K562 (cell line): ENCODE data around the gene PIP4K2A. TPM values are rescaled to one million over a fixed set of nuclear protein-coding genes. Genes with fewer than 3 reads are reported as not detected.

Experiments
- ATF2 ChIP-seq: sonication (generic); formaldehyde crosslinking; IDR thresholded peaks from 2 replicates; pipeline ENCODE4 v1.8.1; 2022; ENCODE audit warnings: missing genetic modification reagents
- BHLHE40 ChIP-seq: IDR thresholded peaks from 2 replicates; pipeline ENCODE4 v1.6.1; 2011; ENCODE audit warnings: low read length, improper control_type of control experiment
- CEBPB ChIP-seq: fragments of 450-650 bp; IDR thresholded peaks from 2 replicates; pipeline ENCODE4 v1.6.1; 2016; ENCODE audit warnings: missing genetic modification characterization, missing compliant biosample characterization
- COPS2 ChIP-seq: fragments of 450-650 bp; conservative IDR thresholded peaks from 2 replicates; pipeline ENCODE4 v1.6.1; 2016; ENCODE audit warnings: mild to moderate bottlenecking, moderate library complexity
- CTCFL ChIP-seq: IDR thresholded peaks from 2 replicates; pipeline ENCODE4 v1.6.1; 2011; ENCODE audit warnings: borderline replicate concordance, low read depth, mild to moderate bottlenecking, moderate library complexity, low read length; ENCODE audit not compliant: insufficient read depth, poor library complexity, severe bottlenecking
- E4F1 ChIP-seq: fragments of 250-450 bp; sonication (Bioruptor Pico); IDR thresholded peaks from 2 replicates; pipeline ENCODE4 v1.5.0; 2021; ENCODE audit warnings: mild to moderate bottlenecking, borderline replicate concordance
- HLTF ChIP-seq: fragments of 450-650 bp; IDR thresholded peaks from 2 replicates; pipeline ENCODE4 v1.6.1; 2016
- IRF1 ChIP-seq: sonication (generic); formaldehyde crosslinking; IDR thresholded peaks from 2 replicates; pipeline ENCODE4 v1.8.0; 2022; ENCODE audit warnings: missing genetic modification reagents, mild to moderate bottlenecking, borderline replicate concordance
- JUN ChIP-seq, 2 experiments: sonication (generic) in 1 of 2; formaldehyde crosslinking in 1 of 2; IDR thresholded peaks; 2 replicates each; pipeline versions ENCODE4 v1.6.1 to v1.8.0; 2012 to 2022; ENCODE audit warnings: borderline replicate concordance in 2 of 2, mild to moderate bottlenecking in 2 of 2, improper control_type of control experiment in 1 of 2, low read depth in 1 of 2, low read length in 1 of 2, missing genetic modification reagents in 1 of 2
- JUND ChIP-seq, 2 experiments: IDR thresholded peaks; 2 replicates in 1 of 2; 3 replicates in 1 of 2; pipeline ENCODE4 v1.6.1; 2011; ENCODE audit warnings: borderline replicate concordance in 2 of 2, low read depth in 2 of 2, low read length in 2 of 2, improper control_type of control experiment in 1 of 2, missing biosample characterization in 1 of 2, missing genetic modification characterization in 1 of 2, missing genetic modification reagents in 1 of 2
- MCM7 ChIP-seq, 2 experiments: fragments of 450-650 bp; IDR thresholded peaks; 2 replicates each; pipeline ENCODE4 v1.6.1; 2016 to 2018
- NEUROD1 ChIP-seq: fragments of 150-350 bp; IDR thresholded peaks from 2 replicates; pipeline ENCODE4 v1.6.1; 2014; ENCODE audit warnings: borderline replicate concordance, low read length, low read depth; ENCODE audit not compliant: partially characterized antibody
- TAF1 ChIP-seq: IDR thresholded peaks from 2 replicates; pipeline ENCODE4 v1.6.1; 2011; ENCODE audit warnings: mild to moderate bottlenecking, low read length, moderate library complexity; ENCODE audit not compliant: insufficient read depth, control insufficient read depth, severe bottlenecking; ENCODE audit errors: extremely low read depth
- THRB ChIP-seq: fragments of 450-650 bp; formaldehyde crosslinking; conservative IDR thresholded peaks from 2 replicates; pipeline ENCODE4 v1.4.0; 2022; ENCODE audit warnings: mild to moderate bottlenecking, missing genetic modification characterization
- ZNF512 ChIP-seq: IDR thresholded peaks from 2 replicates; pipeline ENCODE4 v1.6.1; 2016; ENCODE audit warnings: missing genetic modification characterization, missing compliant biosample characterization
- ZNF589 ChIP-seq: fragments of 200-800 bp; sonication (Bioruptor generic); IDR thresholded peaks from 2 replicates; pipeline ENCODE4 v1.6.1; 2016; ENCODE audit warnings: low read depth, missing genetic modification characterization, missing compliant biosample characterization
- polyA plus RNA-seq, 8 experiments: library from polyadenylated mRNA; depleted of rRNA in 4 of 8; stranded (reverse) in 5 of 8; unstranded in 3 of 8; fragments of >200 nt; fragmentation: Nextera tagmentation in 2 of 8; fragmentation: Illumina TruSeq in 1 of 8; extraction: Ambion mirVana in 2 of 8; extraction: Trizol in 1 of 8; gene quantifications; 2 replicates each; pipeline versions ENCODE4 v1.2.1 to v1.2.3, GENCODE V29; 2011 to 2014; ENCODE audit warnings: inconsistent platforms in 1 of 8, missing spikeins in 1 of 8
- total RNA-seq, 7 experiments: library from RNA; depleted of rRNA in 6 of 7; stranded (reverse); fragments of >200 nt in 6 of 7; fragmentation: Illumina TruSeq in 2 of 7; extraction: Trizol in 2 of 7; gene quantifications; 2 replicates each; pipeline versions ENCODE4 v1.2.1 to v1.2.3, GENCODE V29; 2011 to 2021; ENCODE audit warnings: low replicate concordance in 1 of 7

PIP4K2A gene
- total and polyA plus RNA-seq, 9 of the 15 experiments (the other 6 are each of a cell fraction or from before 2014, with no cell fraction given) = 35.6 to 117 (median 71.9) TPM

GRCh38 chr10:22504766-22505165 is 209.6 kb downstream of the PIP4K2A start (continued):
- no peak for TF ChIP-seq THRB
- no peak for TF ChIP-seq E4F1 (CRISPR knock-in tag)
- TF ChIP-seq JUN (IDR thresholded peaks at IDR 0.05; ENCODE audit: borderline replicate concordance, low read depth, low read length) = no peak
- TF ChIP-seq JUN (CRISPR knock-in tag; IDR thresholded peaks at IDR 0.05; ENCODE audit: borderline replicate concordance) = no peak
- TF ChIP-seq HLTF = no peak
- TF ChIP-seq CEBPB (tag) = peak; percentile 75
- no peak for TF ChIP-seq ATF2 (CRISPR knock-in tag)
- no peak for TF ChIP-seq COPS2
- no peak for TF ChIP-seq IRF1 (CRISPR knock-in tag)
- no peak for TF ChIP-seq MCM7 (IDR thresholded peaks at IDR 0.05)
- no peak for TF ChIP-seq ZNF512
- TF ChIP-seq TAF1 = no peak
- TF ChIP-seq BHLHE40 = no peak
- no peak for TF ChIP-seq ZNF589
- no peak for TF ChIP-seq CTCFL
- TF ChIP-seq NEUROD1 = no peak
- no peak for TF ChIP-seq JUND (IDR thresholded peaks at IDR 0.05; ENCODE audit: borderline replicate concordance, low read depth, low read length)
- TF ChIP-seq JUND (tag; IDR thresholded peaks at IDR 0.05; ENCODE audit: borderline replicate concordance, low read depth, low read length) = no peak
